Thoracic aorta (tissue), 2 donors: ENCODE measurements around the gene ADRM1. TPM values are rescaled to one million over a fixed set of nuclear protein-coding genes. Genes with fewer than 3 reads are reported as not detected.

Source experiments
- ATAC-seq: fragments of 150-250 bp; one replicate; pipeline ENCODE4 v1.8.0; 2017; ENCODE audit warnings: low read depth; ENCODE audit not compliant: insufficient number of reproducible peaks, low FRiP score
- DNase-seq: peaks from one replicate; pipeline ENCODE4 v3.0.0-alpha.2; 2020; ENCODE audit warnings: low spot score
- H3K27ac ChIP-seq, 2 donors: fragments of 200-600 bp; sonication (generic); 1 replicate in 1 of 2; 2 replicates in 1 of 2; pipeline ENCODE4 v1.5.1; 2016; ENCODE audit warnings: mild to moderate bottlenecking in 2 of 2, moderate library complexity in 2 of 2
- H3K27me3 ChIP-seq: fragments of 200-600 bp; sonication (generic); replicated peaks from 2 replicates; pipeline ENCODE4 v1.6.0; 2016; ENCODE audit warnings: mild to moderate bottlenecking; ENCODE audit not compliant: insufficient read depth
- H3K36me3 ChIP-seq: fragments of 200-600 bp; sonication (generic); one replicate; pipeline ENCODE4 v1.5.1; 2016
- H3K4me1 ChIP-seq, 2 donors: fragments of 200-600 bp; sonication (generic); 1 replicate in 1 of 2; 2 replicates in 1 of 2; pipeline versions ENCODE4 v1.5.1 to v1.6.0; 2016; ENCODE audit warnings: low read depth in 2 of 2, mild to moderate bottlenecking in 1 of 2; ENCODE audit not compliant: control insufficient read depth in 1 of 2
- H3K4me3 ChIP-seq: fragments of 200-600 bp; sonication (generic); 2 replicates; pipeline ENCODE4 v1.5.1; 2016; ENCODE audit warnings: mild to moderate bottlenecking
- H3K9me3 ChIP-seq: fragments of 200-600 bp; sonication (generic); 2 replicates; pipeline ENCODE4 v1.5.1; 2016
- total RNA-seq, 2 donors: library from RNA; depleted of rRNA; stranded (reverse); fragments of >200 nt; gene quantifications; one replicate each; pipeline versions ENCODE4 v1.1.0 to v1.2.3, GENCODE V29; 2016
- TF ChIP-seq, protein P1 (sequence below): fragments of 200-600 bp; sonication (generic); IDR thresholded peaks from one replicate; pipeline ENCODE4 v1.5.1; 2019; ENCODE audit warnings: antibody characterized with exemption

ADRM1 gene
- total RNA-seq, 2 donors from 2014 or later: 98.8 to 113 TPM

DNA sequence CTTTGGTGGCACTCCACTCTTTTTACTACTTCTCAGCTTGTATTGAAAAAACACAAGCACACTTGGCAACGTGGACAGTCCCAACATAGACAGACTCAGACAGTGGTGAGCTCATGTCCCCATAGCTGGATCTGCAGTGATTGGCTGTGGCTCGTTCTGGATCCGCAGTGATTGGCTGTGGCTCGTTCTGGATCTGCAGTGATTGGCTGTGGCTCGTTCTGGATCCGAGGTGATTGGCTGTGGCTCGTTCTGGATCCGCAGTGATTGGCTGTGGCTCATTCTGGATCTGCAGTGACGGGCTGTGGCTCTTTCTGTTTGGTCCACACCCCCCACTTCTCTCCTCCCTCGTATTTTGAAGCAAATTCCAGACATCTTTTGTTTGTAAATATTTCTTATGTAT lies 36.5 kb upstream of the ADRM1 start:
- ATAC-seq (no peak), DNase-seq (no peak)
- Histone ChIP-seq H3K4me1 (no peaks in the 10 kb centered on the region), H3K4me3 (no peak overlapping the region), H3K27ac (no peak overlapping the region), H3K27me3 (no peaks in the 10 kb centered on the region), H3K36me3 (peaks cover 39% of the 10 kb centered on the region), H3K9me3 (no peaks in the 10 kb centered on the region)
- TF ChIP-seq, protein P1, sequence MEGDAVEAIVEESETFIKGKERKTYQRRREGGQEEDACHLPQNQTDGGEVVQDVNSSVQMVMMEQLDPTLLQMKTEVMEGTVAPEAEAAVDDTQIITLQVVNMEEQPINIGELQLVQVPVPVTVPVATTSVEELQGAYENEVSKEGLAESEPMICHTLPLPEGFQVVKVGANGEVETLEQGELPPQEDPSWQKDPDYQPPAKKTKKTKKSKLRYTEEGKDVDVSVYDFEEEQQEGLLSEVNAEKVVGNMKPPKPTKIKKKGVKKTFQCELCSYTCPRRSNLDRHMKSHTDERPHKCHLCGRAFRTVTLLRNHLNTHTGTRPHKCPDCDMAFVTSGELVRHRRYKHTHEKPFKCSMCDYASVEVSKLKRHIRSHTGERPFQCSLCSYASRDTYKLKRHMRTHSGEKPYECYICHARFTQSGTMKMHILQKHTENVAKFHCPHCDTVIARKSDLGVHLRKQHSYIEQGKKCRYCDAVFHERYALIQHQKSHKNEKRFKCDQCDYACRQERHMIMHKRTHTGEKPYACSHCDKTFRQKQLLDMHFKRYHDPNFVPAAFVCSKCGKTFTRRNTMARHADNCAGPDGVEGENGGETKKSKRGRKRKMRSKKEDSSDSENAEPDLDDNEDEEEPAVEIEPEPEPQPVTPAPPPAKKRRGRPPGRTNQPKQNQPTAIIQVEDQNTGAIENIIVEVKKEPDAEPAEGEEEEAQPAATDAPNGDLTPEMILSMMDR: no peak

DNA sequence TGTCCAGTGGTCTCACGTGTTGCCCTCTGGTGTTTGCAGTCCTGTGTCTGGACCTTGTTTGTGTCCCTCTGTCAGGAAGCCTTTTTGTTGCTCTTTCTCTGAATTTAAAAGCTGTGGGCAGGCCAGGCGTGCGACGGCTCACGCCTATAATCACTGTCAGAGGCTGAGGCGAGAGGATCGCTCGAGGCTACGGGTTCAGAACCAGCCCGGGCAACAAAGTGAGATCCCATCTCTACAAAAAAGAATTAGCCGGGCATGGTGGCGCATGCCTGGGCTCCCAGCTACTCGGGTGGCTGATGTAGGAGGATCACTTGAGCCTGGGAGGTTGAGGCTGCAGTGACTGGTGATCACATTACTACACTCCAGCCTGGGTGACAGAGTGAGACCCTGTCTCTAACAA lies 35.9 kb upstream of the ADRM1 start:
- Histone ChIP-seq H3K36me3 (peaks cover 40% of the 10 kb centered on the region), H3K27me3 (no peaks in the 10 kb centered on the region), H3K9me3 (no peaks in the 10 kb centered on the region), H3K27ac (no peak overlapping the region), H3K4me1 (no peaks in the 10 kb centered on the region), H3K4me3 (no peak overlapping the region)
- DNase-seq (no peak), ATAC-seq (no peak)
- TF ChIP-seq, protein P1: no peak

DNA sequence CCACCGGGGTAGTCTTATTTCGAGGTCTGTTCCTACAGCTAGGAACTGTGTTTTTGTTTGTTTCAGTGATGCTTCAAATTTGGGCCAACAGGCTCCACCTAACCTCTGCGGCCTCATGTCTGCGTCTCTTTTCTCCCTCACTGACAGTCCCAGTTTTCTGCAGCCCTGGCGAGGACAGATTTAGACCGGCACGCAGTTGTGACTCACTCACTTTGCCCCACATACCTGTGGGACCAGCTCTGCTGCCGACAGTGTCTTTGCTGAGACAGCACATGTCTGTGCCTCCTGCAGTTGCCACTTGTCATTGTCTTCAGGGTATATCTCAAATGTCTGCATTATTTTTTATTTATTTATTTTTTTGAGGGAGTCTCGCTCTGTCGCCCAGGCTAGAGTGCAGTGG lies 35.3 kb upstream of the ADRM1 start:
- TF ChIP-seq, protein P1: no peak
- Histone ChIP-seq H3K9me3 (no peaks in the 10 kb centered on the region), H3K36me3 (peaks cover 40% of the 10 kb centered on the region), H3K4me1 (no peaks in the 10 kb centered on the region), H3K27ac (no peak overlapping the region), H3K4me3 (no peak overlapping the region), H3K27me3 (no peaks in the 10 kb centered on the region)
- ATAC-seq: no peak
- no peak for DNase-seq

- Histone ChIP-seq H3K27ac (no peak overlapping the region), H3K27me3 (no peaks in the 10 kb centered on the region), H3K9me3 (no peaks in the 10 kb centered on the region), H3K4me3 (no peak overlapping the region), H3K4me1 (no peaks in the 10 kb centered on the region), H3K36me3 (peaks cover 40% of the 10 kb centered on the region)
- ATAC-seq (no peak), DNase-seq (no peak)
- TF ChIP-seq, protein P1: no peak
Measured at GRCh38 chr20:62268228-62268900, 34.4 kb upstream of the ADRM1 start.

GRCh38 chr20:62269378-62269777 lies 33.4 kb upstream of the ADRM1 start:
- ATAC-seq (no peak), DNase-seq (no peak)
- Histone ChIP-seq H3K27me3 (no peaks in the 10 kb centered on the region), H3K4me1 (no peaks in the 10 kb centered on the region), H3K36me3 (peaks cover 44% of the 10 kb centered on the region), H3K27ac (no peak overlapping the region), H3K9me3 (no peaks in the 10 kb centered on the region), H3K4me3 (no peak overlapping the region)
- TF ChIP-seq, protein P1: no peak
